OCI-LY1 (cell line): ENCODE data around the gene SENP2.

Experiments used
- H2AFZ ChIP-seq: fragments of 200-600 bp; sonication (generic), shearing (Covaris generic); 2 replicates; pipeline ENCODE4 v1.6.0; 2014; ENCODE audit warnings: antibody characterized with exemption, mild to moderate bottlenecking, low read length
- H3F3A ChIP-seq: fragments of 200-600 bp; sonication (generic), shearing (Covaris generic); 2 replicates; pipeline ENCODE4 v1.6.0; 2014; ENCODE audit warnings: mild to moderate bottlenecking, antibody characterized with exemption, low read length, moderate library complexity; ENCODE audit not compliant: insufficient read depth
- H3K27ac ChIP-seq: fragments of 200-600 bp; sonication (generic); 2 replicates; pipeline ENCODE4 v1.5.1; 2014; ENCODE audit warnings: low read length, mixed run types, mild to moderate bottlenecking, low read depth; ENCODE audit not compliant: poor library complexity, severe bottlenecking
- H3K27me3 ChIP-seq: fragments of 200-600 bp; sonication (generic); 2 replicates; pipeline ENCODE4 v1.6.0; 2014; ENCODE audit warnings: antibody characterized with exemption, mild to moderate bottlenecking, low read length, moderate library complexity; ENCODE audit not compliant: insufficient read depth
- H3K36me3 ChIP-seq: fragments of 200-600 bp; sonication (generic); 2 replicates; pipeline ENCODE4 v1.6.1; 2014; ENCODE audit warnings: mild to moderate bottlenecking, antibody characterized with exemption, low read length, moderate library complexity, mixed read lengths; ENCODE audit not compliant: insufficient read depth
- H3K4me1 ChIP-seq: fragments of 200-600 bp; sonication (generic); 2 replicates; pipeline ENCODE4 v1.5.1; 2014; ENCODE audit warnings: mild to moderate bottlenecking, low read length, moderate library complexity; ENCODE audit not compliant: insufficient read depth, severe bottlenecking
- H3K4me2 ChIP-seq: fragments of 200-600 bp; sonication (generic), shearing (Covaris generic); 2 replicates; pipeline ENCODE4 v1.6.1; 2014; ENCODE audit warnings: low read length
- H3K4me3 ChIP-seq: fragments of 200-600 bp; sonication (generic); 2 replicates; pipeline ENCODE4 v1.5.1; 2014; ENCODE audit warnings: low read length, low read depth, mild to moderate bottlenecking, mixed read lengths; ENCODE audit not compliant: poor library complexity, severe bottlenecking
- H3K79me2 ChIP-seq: fragments of 200-600 bp; shearing (Covaris generic); 2 replicates; pipeline ENCODE4 v1.6.1; 2016; ENCODE audit warnings: mixed run types, low read length, mixed read lengths; ENCODE audit not compliant: insufficient read depth
- H3K9ac ChIP-seq: fragments of 200-600 bp; sonication (generic), shearing (Covaris generic); 2 replicates; pipeline ENCODE4 v1.6.1; 2014; ENCODE audit warnings: mild to moderate bottlenecking, low read length, mixed read lengths
- H3K9me2 ChIP-seq: fragments of 200-600 bp; sonication (generic), shearing (Covaris generic); 2 replicates; pipeline ENCODE4 v1.6.1; 2014; ENCODE audit warnings: low read depth, mild to moderate bottlenecking, low read length, mixed read lengths
- H3K9me3 ChIP-seq: fragments of 200-600 bp; shearing (Covaris generic); 2 replicates; pipeline ENCODE4 v1.6.1; 2014; ENCODE audit warnings: low read length, mixed read lengths
- H4K20me1 ChIP-seq: fragments of 200-600 bp; sonication (generic), shearing (Covaris generic); 2 replicates; pipeline ENCODE4 v1.6.0; 2016; ENCODE audit warnings: mild to moderate bottlenecking, low read length; ENCODE audit not compliant: insufficient read depth
- CTCF ChIP-seq: fragments of 200-600 bp; sonication (generic), shearing (Covaris generic); IDR thresholded peaks from 2 replicates; pipeline ENCODE4 v1.5.1; 2017; ENCODE audit warnings: mild to moderate bottlenecking, antibody characterized with exemption, low read length, moderate library complexity, mixed read lengths
- EZH2 ChIP-seq: fragments of 200-600 bp; sonication (generic), shearing (Covaris generic); IDR thresholded peaks from 2 replicates; pipeline ENCODE4 v1.8.0; 2017; ENCODE audit warnings: borderline replicate concordance, mixed run types, mild to moderate bottlenecking, antibody characterized with exemption, low read length, moderate library complexity, mixed read lengths

The SENP2 gene

GRCh38 chr3:185586686-185587039 is 568 bp downstream of the SENP2 start:
- Histone ChIP-seq H2AFZ (no peak overlapping the region), H3K79me2 (peaks cover 26% of the 10 kb centered on the region), H3F3A (no peaks in the 10 kb centered on the region), H3K4me3 (peak overlapping the region; percentile 82), H3K9me2 (no peaks in the 10 kb centered on the region), H3K36me3 (no peaks in the 10 kb centered on the region), H3K4me2 (peak overlapping the region; percentile 84), H3K27me3 (no peaks in the 10 kb centered on the region), H3K9ac (peak overlapping the region; percentile 83), H3K4me1 (peaks cover 30% of the 10 kb centered on the region), H3K27ac (peak overlapping the region; percentile 49), H4K20me1 (no peaks in the 10 kb centered on the region), H3K9me3 (no peaks in the 10 kb centered on the region)
- TF ChIP-seq CTCF (no peak), EZH2 (no peak)

GRCh38 chr3:185594073-185594472 is 8.0 kb downstream of the SENP2 start:
- Histone ChIP-seq H3K9ac (no peak overlapping the region), H3K4me2 (no peak overlapping the region), H3K27me3 (no peaks in the 10 kb centered on the region), H3K9me3 (no peaks in the 10 kb centered on the region), H4K20me1 (0 out of 2 replicates have a peak, but pooled peaks cover 2% of the 10 kb centered on the region), H3F3A (no peaks in the 10 kb centered on the region), H2AFZ (no peak overlapping the region), H3K27ac (no peak overlapping the region), H3K79me2 (peaks cover 8% of the 10 kb centered on the region; the same call in 1 of the 2 replicates), H3K9me2 (no peaks in the 10 kb centered on the region), H3K4me1 (peaks cover 10% of the 10 kb centered on the region), H3K4me3 (no peak overlapping the region), H3K36me3 (peaks cover 48% of the 10 kb centered on the region; the same call in 1 of the 2 replicates)
- TF ChIP-seq EZH2 (no peak), CTCF (no peak)

- Histone ChIP-seq H2AFZ (no peak overlapping the region), H3K4me2 (no peak overlapping the region), H3F3A (no peaks in the 10 kb centered on the region), H3K4me1 (peaks cover 9% of the 10 kb centered on the region), H3K27me3 (no peaks in the 10 kb centered on the region), H3K27ac (no peak overlapping the region), H3K36me3 (peaks cover 57% of the 10 kb centered on the region), H4K20me1 (0 out of 2 replicates have a peak, but pooled peaks cover 2% of the 10 kb centered on the region), H3K4me3 (no peak overlapping the region), H3K9ac (no peak overlapping the region), H3K9me2 (no peaks in the 10 kb centered on the region), H3K79me2 (no peaks in the 10 kb centered on the region), H3K9me3 (no peaks in the 10 kb centered on the region)
- TF ChIP-seq EZH2: no peak
- no peak for TF ChIP-seq CTCF
Observed at GRCh38 chr3:185595526-185595925, 9.4 kb downstream of the SENP2 start.
